DLD1 (cell line): Measurements from ENCODE around the gene NRGN.

Source experiments
- in situ Hi-C: cut with HindIII; loops from 2 replicates; pipeline ENCODE4 v1.10.0; 2017; ENCODE audit warnings: low sequenced_read_pairs

Gene NRGN

GRCh38 chr11:124739479-124740276 lies at the start of gene NRGN:
TSS of gene NRGN (plus strand) at chr11:124739942. CDS start at chr11:124740085, 143 bp downstream.
- in situ Hi-C loops: no loop called here

- in situ Hi-C loops: no loop called here
Observed at GRCh38 chr11:124693142-124693541, 46.6 kb upstream of the NRGN start.

GRCh38 chr11:124699547-124699946 lies 40.2 kb upstream of the NRGN start:
- in situ Hi-C loops: no loop called here

- in situ Hi-C loops: no loop called here
Observed at GRCh38 chr11:124700028-124700427, 39.7 kb upstream of the NRGN start.

- in situ Hi-C loops: loop anchor here (5.0 kb wide), 1 partner anchor 46 kb away; no protein-coding TSS in a partner anchor
Observed at GRCh38 chr11:124707829-124708228, 31.9 kb upstream of the NRGN start.

DNA sequence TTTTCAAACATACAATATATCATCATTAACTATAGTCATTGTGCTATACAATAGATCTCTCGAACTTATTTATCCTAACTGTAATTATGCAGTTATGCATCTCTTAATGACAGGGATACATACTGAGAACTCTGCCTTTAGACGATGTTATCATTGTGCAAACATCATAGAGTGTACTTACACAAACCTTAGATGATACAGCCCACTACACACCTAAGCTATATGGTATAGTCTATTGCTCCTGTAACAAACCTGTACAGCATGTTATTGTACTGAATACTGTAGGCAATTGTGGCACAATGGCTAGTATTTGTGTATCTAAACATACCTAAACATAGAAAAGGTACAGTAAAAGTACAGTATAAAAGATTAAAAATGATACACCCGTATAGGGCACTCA lies 27.4 kb upstream of the NRGN start:
- in situ Hi-C loops: no loop called here

DNA sequence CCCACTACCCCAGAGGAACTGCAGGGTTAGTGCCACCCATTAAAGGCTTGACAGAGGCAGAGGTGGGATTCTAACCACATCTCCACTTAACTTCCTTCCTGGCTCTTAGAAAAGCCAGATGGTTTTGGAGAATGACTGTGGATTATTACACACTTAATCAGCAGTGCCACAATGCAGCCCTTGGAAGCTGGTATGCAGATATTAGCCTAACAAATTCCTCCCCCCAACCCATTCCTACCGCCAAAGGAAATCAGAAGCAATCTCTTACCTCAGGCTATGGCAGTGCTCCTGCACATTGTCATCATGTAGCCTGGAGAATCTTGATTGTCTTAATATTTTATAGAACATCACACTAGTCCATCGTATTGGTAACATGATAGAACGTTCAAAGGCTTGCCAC lies 23.2 kb upstream of the NRGN start:
- in situ Hi-C loops: no loop called here

DNA sequence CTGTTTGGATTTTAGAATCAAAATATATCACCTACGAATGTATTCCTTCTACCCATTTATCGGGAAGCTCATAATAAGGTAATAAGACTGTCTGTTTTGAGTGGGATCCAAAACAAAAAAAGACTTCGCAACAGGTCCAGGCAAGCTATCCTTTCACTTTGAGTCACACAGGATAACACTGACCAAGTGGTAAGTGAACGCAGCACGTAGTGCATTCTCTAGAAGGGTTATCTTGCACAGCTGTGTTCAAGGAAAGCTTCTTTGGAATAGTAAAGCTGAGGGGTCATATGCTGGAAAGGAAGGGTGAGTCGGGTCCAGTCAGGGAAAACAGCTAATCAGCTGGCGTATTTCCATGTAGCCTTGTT lies 22.3 kb upstream of the NRGN start:
- in situ Hi-C loops: no loop called here

- in situ Hi-C loops: no loop called here
Observed at GRCh38 chr11:124717786-124718651, 21.7 kb upstream of the NRGN start.

DNA sequence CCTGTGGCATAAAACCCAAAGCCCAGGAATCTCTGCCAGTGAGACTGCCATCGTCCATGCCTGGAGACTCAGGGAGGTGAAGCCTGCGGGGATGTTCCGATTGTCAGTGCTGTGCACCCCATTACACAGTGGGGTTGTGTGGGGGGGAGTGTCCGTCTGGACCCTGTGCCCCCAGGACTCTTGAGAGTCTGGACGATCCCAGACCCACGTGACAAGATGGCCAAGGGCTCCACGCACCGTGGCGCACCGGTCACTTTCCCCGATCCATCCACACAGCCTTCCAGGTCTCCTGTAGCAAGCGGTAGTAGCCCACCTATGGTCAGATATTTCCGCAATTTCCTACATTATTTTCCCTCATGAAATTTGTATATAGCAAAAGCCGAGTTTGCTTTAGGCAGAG lies 20.9 kb upstream of the NRGN start:
- in situ Hi-C loops: no loop called here

- in situ Hi-C loops: no loop called here
Observed at GRCh38 chr11:124719534-124719933, 20.2 kb upstream of the NRGN start.

DNA sequence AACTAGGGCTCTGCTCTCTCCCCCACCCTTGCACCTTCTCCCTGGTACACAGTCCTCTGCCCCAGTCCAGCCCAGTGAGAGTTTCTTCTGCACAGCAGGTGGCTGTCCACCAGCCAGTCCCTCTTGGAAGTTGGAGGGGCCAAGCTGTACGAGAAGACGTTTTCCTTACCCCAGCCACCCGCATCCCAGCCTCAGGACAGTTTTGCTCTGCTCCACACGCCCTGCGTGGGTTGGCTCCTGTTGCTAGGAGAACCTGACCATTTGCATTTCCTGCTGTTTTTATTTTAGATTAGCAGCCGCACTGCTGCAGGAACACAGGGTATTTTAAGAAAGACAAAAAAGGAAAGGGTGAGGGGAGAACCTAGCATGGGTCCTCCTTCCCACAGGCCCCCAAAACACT lies 17.6 kb upstream of the NRGN start:
- in situ Hi-C loops: no loop called here

DNA sequence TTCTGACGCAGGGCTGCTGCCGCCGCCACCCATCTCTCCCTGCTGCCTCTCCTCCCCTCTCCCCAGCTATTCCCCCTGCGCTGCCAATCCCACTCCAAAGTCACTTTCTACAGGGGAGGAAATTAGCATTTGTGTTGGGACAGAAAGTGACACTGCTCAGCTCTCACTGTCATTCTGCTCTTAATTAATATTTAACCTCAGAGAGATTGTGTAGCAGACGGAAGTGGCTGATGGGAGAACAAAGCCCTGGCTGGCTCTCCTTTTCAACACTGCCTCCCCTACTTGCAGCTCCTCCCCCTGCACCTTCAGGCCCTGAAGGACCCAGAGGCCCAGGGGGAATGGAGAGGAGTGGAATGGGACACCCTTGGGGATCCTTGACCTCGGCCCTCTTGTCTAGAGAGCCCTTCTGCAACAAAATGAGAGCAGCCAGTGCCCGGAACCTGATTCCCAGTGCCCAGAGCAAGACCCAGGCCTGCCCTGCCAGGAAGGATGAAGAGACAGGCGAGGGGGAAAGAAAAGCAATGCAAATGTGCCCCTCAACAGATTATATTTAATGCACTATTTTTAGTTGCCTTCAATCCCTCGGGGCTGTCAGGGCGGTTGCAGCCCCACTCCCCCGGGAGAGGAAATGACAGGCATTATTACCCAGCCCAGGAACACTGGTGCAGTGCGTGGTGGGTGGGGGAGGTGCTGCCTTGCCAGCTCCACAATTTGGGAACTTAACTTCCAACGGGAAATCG lies 14.6 kb upstream of the NRGN start:
- in situ Hi-C loops: no loop called here

DNA sequence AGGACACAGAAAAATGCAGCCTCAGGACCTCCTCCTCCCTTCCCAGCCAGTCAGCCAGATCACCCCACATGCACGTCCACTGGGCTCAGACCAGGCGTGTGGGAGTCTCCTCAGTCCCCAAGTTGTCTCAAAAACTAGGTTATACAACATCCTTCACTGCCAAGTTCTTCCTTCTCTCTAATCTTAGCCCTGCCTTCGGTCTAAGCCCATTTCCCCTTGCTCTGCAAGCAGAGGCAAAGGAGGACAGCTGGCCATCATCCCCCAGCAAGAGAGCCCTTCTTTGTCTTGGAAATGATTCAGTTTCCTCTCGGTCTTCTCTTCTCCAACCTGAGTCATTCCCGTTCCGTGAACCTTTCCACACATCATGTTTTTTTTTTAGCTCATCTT lies 14.0 kb upstream of the NRGN start:
- in situ Hi-C loops: no loop called here

GRCh38 chr11:124727474-124727873 lies 12.3 kb upstream of the NRGN start:
- in situ Hi-C loops: no loop called here

GRCh38 chr11:124728134-124728533 lies 11.6 kb upstream of the NRGN start:
- in situ Hi-C loops: no loop called here

DNA sequence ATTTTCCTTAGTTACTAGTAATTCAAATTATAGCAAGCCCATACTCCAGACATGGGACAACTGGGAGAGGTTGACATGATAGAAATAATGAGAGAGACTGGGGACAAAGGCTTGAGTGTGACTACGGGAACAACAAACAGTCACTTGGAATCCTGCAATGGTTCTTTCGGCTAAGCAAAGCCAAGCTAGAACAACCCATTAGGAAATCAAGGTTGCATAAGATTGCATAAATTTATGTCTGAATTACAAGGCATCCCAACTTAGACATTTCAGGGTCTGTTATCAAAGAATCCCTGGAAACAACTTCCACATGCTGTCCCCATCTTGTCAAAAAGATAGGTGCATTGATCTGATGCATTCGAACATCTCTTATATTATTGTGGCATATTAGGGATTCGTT lies 10.2 kb upstream of the NRGN start:
- in situ Hi-C loops: no loop called here

DNA sequence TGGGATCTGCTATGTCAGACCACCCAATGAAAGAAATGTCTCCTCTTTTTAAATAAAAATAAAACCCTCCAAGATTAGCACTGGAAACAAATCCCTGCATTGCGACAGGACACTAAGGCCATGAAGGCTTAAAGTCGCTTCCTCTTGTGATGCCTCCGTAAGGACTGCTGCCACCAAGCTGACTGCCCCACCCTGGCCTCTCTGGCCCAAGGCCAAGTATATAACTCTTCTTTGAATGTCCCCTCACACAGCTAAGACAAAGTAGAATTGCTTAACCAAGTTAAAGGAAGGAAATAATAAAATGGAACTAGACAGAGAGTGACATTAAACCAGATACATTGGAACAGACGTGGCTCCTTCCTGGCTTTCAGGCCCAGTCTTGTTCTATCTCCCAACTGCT lies 7.5 kb upstream of the NRGN start:
- in situ Hi-C loops: no loop called here

DNA sequence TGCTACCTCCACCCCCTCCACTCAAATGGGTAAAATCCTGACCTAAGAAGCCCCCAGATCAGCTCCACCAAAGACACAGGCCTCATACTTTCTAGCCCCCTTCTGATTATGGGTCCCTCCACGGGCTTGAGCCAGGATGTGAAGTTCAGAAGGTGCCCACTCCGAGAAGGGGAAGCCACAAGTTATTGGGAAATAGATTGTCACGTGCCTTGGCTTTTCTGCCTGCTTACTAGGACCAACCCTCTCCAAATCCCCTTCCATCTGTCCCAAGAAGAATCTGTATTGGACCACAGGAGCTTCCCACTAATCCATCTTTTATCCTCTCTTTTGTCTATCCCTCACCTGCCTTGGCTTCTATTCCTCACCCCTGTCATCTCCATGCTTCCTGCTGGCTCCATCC lies 3.0 kb upstream of the NRGN start:
- in situ Hi-C loops: no loop called here

DNA sequence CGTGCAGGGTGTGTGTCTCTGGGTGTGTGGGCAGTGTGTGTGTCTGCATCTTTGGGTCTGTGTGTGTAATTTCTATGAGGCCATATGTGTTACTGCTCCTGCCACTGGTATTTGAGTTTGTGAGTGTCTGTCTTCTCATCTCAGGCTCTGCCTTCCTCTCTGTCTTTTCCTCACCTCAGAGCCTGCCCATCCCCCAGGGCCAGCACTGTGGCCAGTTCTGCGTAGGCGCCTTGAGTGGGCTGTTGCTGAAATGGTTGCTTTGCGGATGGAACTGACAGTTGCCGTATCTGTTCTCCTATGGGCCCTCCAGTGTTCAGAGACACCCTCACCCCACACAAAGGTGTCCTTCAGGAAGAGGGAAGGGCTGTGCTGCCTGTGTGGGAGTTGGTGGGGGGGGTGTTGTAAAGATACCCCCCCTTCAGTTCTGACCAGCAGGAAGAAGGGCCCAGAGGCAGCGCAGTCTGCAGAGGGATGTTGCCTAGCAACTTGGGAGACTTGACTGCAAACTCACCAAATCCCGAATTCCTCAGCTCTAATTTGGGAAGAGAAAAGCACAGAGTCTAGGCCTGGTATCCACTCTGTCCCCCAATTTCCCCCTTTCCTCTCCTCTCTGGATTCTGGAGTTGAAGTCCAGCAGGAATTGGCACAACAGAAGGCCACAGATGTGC lies 2.0 kb upstream of the NRGN start:
- in situ Hi-C loops: no loop called here
